ENCODE data around the gene RIC8B. TPM values are rescaled to one million over a fixed set of nuclear protein-coding genes. Genes with fewer than 3 reads are reported as not detected.
"Not testable (repeated sequence)": the region's sequence is repeated elsewhere in the genome, so short reads cannot be mapped to it uniquely, and the experiment has no call there.

The RIC8B gene
- total RNA-seq = 19.1 TPM

- no peaks in the 10 kb centered on the region for H3K36me3 ChIP-seq
- peak within 1 kb of the TSS; percentile 68 to 72 for H3K4me3 ChIP-seq
- intact Hi-C loops (cut with DNase I) = loop anchor here (1.0 to 5.0 kb wide), 2 partner anchors 182 to 417 kb away; partner anchors contain the start of gene POLR3B
- peaks cover 0 to 26% of the 10 kb centered on the region in 2 donors for H3K4me1 ChIP-seq
- no peaks in the 10 kb centered on the region for H3K27me3 ChIP-seq
- H3K9me3 ChIP-seq = no peaks in the 10 kb centered on the region
- peak within 1 kb of the TSS; percentile 95 to 98 for H3K27ac ChIP-seq
- DNase-seq (ENCODE audit: low spot score in 2 of 2) = peak; percentile 83 to 98
- TF ChIP-seq CTCF (IDR thresholded peaks at IDR 0.05) = no peak
Measured at GRCh38 chr12:106774005-106774807, at the start of gene RIC8B. Gene RIC8B, plus strand, starts transcription at chr12:106774682. Its CDS starts 64 bp downstream, at chr12:106774746.

- no peaks in the 10 kb centered on the region for H3K9me3 ChIP-seq
- no peak for DNase-seq (ENCODE audit: low spot score in 2 of 2)
- no peaks in the 10 kb centered on the region for H3K27me3 ChIP-seq
- H3K36me3 ChIP-seq = no peaks in the 10 kb centered on the region
- no peaks in the 10 kb centered on the region for H3K4me1 ChIP-seq
- intact Hi-C loops (cut with DNase I) = no loop called here
- TF ChIP-seq CTCF (IDR thresholded peaks at IDR 0.05) = no peak
- H3K27ac ChIP-seq = no peak overlapping the region
- H3K4me3 ChIP-seq = no peak overlapping the region
Measured at GRCh38 chr12:106724934-106725333, 49.5 kb upstream of the RIC8B start.

- intact Hi-C loops (cut with DNase I); DNase-seq (ENCODE audit: low spot score in 2 of 2): not testable (repeated sequence)
Measured at GRCh38 chr12:106726603-106727202, 47.8 kb upstream of the RIC8B start.

GRCh38 chr12:106729611-106730010 lies 44.9 kb upstream of the RIC8B start:
- intact Hi-C loops (cut with DNase I) = loop anchor here (10.0 kb wide), 1 partner anchor 185 kb away; no protein-coding TSS in a partner anchor
- DNase-seq (ENCODE audit: low spot score in 2 of 2) = no peak
- no peaks in the 10 kb centered on the region for H3K27me3 ChIP-seq
- H3K36me3 ChIP-seq = no peaks in the 10 kb centered on the region
- H3K4me1 ChIP-seq = no peaks in the 10 kb centered on the region
- H3K4me3 ChIP-seq = no peak overlapping the region
- no peak for TF ChIP-seq CTCF (IDR thresholded peaks at IDR 0.05)
- no peaks in the 10 kb centered on the region for H3K9me3 ChIP-seq
- H3K27ac ChIP-seq = no peak overlapping the region

More at GRCh38 chr12:106726603-106727202, 47.8 kb upstream of the RIC8B start:
- not testable (repeated sequence) for H3K9me3 ChIP-seq, H3K4me1 ChIP-seq, H3K4me3 ChIP-seq, H3K27me3 ChIP-seq, H3K36me3 ChIP-seq, H3K27ac ChIP-seq

GRCh38 chr12:106732890-106733289 lies 41.6 kb upstream of the RIC8B start:
- intact Hi-C loops (cut with DNase I) = loop anchor here (10.0 kb wide), 1 partner anchor 182 kb away; no protein-coding TSS in a partner anchor
- Histone ChIP-seq H3K4me3 (no peak overlapping the region), H3K27ac (no peak overlapping the region), H3K4me1 (no peaks in the 10 kb centered on the region), H3K9me3 (no peaks in the 10 kb centered on the region), H3K27me3 (no peaks in the 10 kb centered on the region), H3K36me3 (no peaks in the 10 kb centered on the region)
- DNase-seq (ENCODE audit: low spot score in 2 of 2) = no peak
- TF ChIP-seq CTCF (IDR thresholded peaks at IDR 0.05) = no peak

GRCh38 chr12:106733660-106734059 lies 40.8 kb upstream of the RIC8B start:
- no peaks in the 10 kb centered on the region for H3K27me3 ChIP-seq
- intact Hi-C loops (cut with DNase I) = loop anchor here (10.0 kb wide), 1 partner anchor 181 kb away; no protein-coding TSS in a partner anchor
- TF ChIP-seq CTCF (IDR thresholded peaks at IDR 0.05) = no peak
- no peaks in the 10 kb centered on the region for H3K36me3 ChIP-seq
- H3K27ac ChIP-seq = no peak overlapping the region
- no peaks in the 10 kb centered on the region for H3K4me1 ChIP-seq
- DNase-seq (ENCODE audit: low spot score in 2 of 2) = no peak
- no peaks in the 10 kb centered on the region for H3K9me3 ChIP-seq
- H3K4me3 ChIP-seq = no peak overlapping the region
